ENCODE data around the gene C11orf52.

Gene C11orf52

GRCh38 chr11:111913997-111914396 is 4.7 kb upstream of the C11orf52 start:
- H3K27ac ChIP-seq (ENCODE audit: low read depth, low read length), result no peak overlapping the region
- H3K27me3 ChIP-seq (ENCODE audit: insufficient read depth, low read length), result no peaks in the 10 kb centered on the region
- H3K4me1 ChIP-seq (ENCODE audit: insufficient read depth, low read length), result peaks cover 20% of the 10 kb centered on the region
- WGBS, result 86% methylated on average over 4 of the region's 4 CpGs
- no peak overlapping the region for H3K4me3 ChIP-seq (ENCODE audit: low read length)
- H3K9me3 ChIP-seq (ENCODE audit: insufficient read depth, low read depth, low read length), result no peaks in the 10 kb centered on the region
- no peak overlapping the region for H3K9ac ChIP-seq (ENCODE audit: low read depth, low read length)
- no peaks in the 10 kb centered on the region for H3K36me3 ChIP-seq (ENCODE audit: insufficient read depth, low read length)

GRCh38 chr11:111916768-111917167 is 1.9 kb upstream of the C11orf52 start:
- Histone ChIP-seq H3K9me3 (ENCODE audit: insufficient read depth, low read depth, low read length) (no peaks in the 10 kb centered on the region), H3K36me3 (ENCODE audit: insufficient read depth, low read length) (no peaks in the 10 kb centered on the region), H3K4me3 (ENCODE audit: low read length) (no peak overlapping the region), H3K9ac (ENCODE audit: low read depth, low read length) (no peak overlapping the region), H3K27ac (ENCODE audit: low read depth, low read length) (no peak overlapping the region), H3K4me1 (ENCODE audit: insufficient read depth, low read length) (peaks cover 14% of the 10 kb centered on the region), H3K27me3 (ENCODE audit: insufficient read depth, low read length) (no peaks in the 10 kb centered on the region)
- 100% methylated on average over 1 of the region's 1 CpG for WGBS

DNA sequence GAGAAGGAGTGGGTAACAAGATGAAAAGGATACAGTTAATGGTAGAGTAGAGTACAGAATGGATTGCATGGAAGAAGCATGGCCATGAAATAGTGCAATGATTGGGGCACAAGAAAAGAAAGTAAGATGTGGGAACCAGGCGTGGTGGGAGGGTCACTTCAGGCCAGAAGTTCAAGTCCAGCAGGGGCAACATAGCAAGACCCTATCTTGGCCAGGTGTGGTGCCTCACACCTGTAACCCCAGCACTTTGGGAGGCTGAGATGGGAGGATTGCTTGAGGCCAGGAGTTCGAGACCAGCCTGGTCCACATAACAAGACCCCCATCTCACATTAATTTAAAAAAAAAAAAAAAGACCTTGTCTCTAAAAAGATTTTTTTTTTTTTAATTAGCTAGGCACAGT is 1.4 kb upstream of the C11orf52 start:
- H3K27ac ChIP-seq (ENCODE audit: low read depth, low read length), result no peak overlapping the region
- H3K36me3 ChIP-seq (ENCODE audit: insufficient read depth, low read length), result no peaks in the 10 kb centered on the region
- H3K4me3 ChIP-seq (ENCODE audit: low read length), result no peak overlapping the region
- H3K9ac ChIP-seq (ENCODE audit: low read depth, low read length), result no peak overlapping the region
- WGBS, result 90% methylated on average over 1 of the region's 2 CpGs
- peaks cover 9% of the 10 kb centered on the region for H3K4me1 ChIP-seq (ENCODE audit: insufficient read depth, low read length)
- H3K27me3 ChIP-seq (ENCODE audit: insufficient read depth, low read length), result no peaks in the 10 kb centered on the region
- no peaks in the 10 kb centered on the region for H3K9me3 ChIP-seq (ENCODE audit: insufficient read depth, low read depth, low read length)

- H3K27me3 ChIP-seq (ENCODE audit: insufficient read depth, low read length), result no peaks in the 10 kb centered on the region
- H3K4me3 ChIP-seq (ENCODE audit: low read length), result no peak overlapping the region
- no peaks in the 10 kb centered on the region for H3K9me3 ChIP-seq (ENCODE audit: insufficient read depth, low read depth, low read length)
- H3K27ac ChIP-seq (ENCODE audit: low read depth, low read length), result no peak overlapping the region
- H3K4me1 ChIP-seq (ENCODE audit: insufficient read depth, low read length), result peaks cover 10% of the 10 kb centered on the region
- no peaks in the 10 kb centered on the region for H3K36me3 ChIP-seq (ENCODE audit: insufficient read depth, low read length)
- 93% methylated on average over 3 of the region's 3 CpGs for WGBS
- H3K9ac ChIP-seq (ENCODE audit: low read depth, low read length), result no peak overlapping the region
These were observed 925 bp upstream of the C11orf52 start for GRCh38 chr11:111917788-111918187.

GRCh38 chr11:111920908-111921307 is 2.2 kb downstream of the C11orf52 start:
- WGBS, result no CpG with 5 or more reads among the region's 2 CpGs
- Histone ChIP-seq H3K9ac (ENCODE audit: low read depth, low read length) (no peak overlapping the region), H3K36me3 (ENCODE audit: insufficient read depth, low read length) (no peaks in the 10 kb centered on the region), H3K27me3 (ENCODE audit: insufficient read depth, low read length) (no peaks in the 10 kb centered on the region), H3K9me3 (ENCODE audit: insufficient read depth, low read depth, low read length) (no peaks in the 10 kb centered on the region), H3K4me1 (ENCODE audit: insufficient read depth, low read length) (peaks cover 15% of the 10 kb centered on the region), H3K4me3 (ENCODE audit: low read length) (no peak overlapping the region), H3K27ac (ENCODE audit: low read depth, low read length) (no peak overlapping the region)

GRCh38 chr11:111921541-111922230 is 3.0 kb downstream of the C11orf52 start:
- Histone ChIP-seq H3K4me3 (ENCODE audit: low read length) (no peak overlapping the region), H3K36me3 (ENCODE audit: insufficient read depth, low read length) (no peaks in the 10 kb centered on the region), H3K9ac (ENCODE audit: low read depth, low read length) (no peak overlapping the region), H3K9me3 (ENCODE audit: insufficient read depth, low read depth, low read length) (no peaks in the 10 kb centered on the region), H3K4me1 (ENCODE audit: insufficient read depth, low read length) (peaks cover 20% of the 10 kb centered on the region), H3K27me3 (ENCODE audit: insufficient read depth, low read length) (no peaks in the 10 kb centered on the region), H3K27ac (ENCODE audit: low read depth, low read length) (no peak overlapping the region)
- WGBS, result 94% methylated on average over 7 of the region's 7 CpGs

- Histone ChIP-seq H3K27me3 (ENCODE audit: insufficient read depth, low read length) (no peaks in the 10 kb centered on the region), H3K9ac (ENCODE audit: low read depth, low read length) (no peak overlapping the region), H3K4me3 (ENCODE audit: low read length) (no peak overlapping the region), H3K4me1 (ENCODE audit: insufficient read depth, low read length) (peaks cover 20% of the 10 kb centered on the region), H3K9me3 (ENCODE audit: insufficient read depth, low read depth, low read length) (no peaks in the 10 kb centered on the region), H3K27ac (ENCODE audit: low read depth, low read length) (no peak overlapping the region), H3K36me3 (ENCODE audit: insufficient read depth, low read length) (no peaks in the 10 kb centered on the region)
- WGBS, result 87% methylated on average over 2 of the region's 2 CpGs
These were observed 4.1 kb downstream of the C11orf52 start for GRCh38 chr11:111922803-111923202.

- no peak overlapping the region for H3K9ac ChIP-seq (ENCODE audit: low read depth, low read length)
- H3K9me3 ChIP-seq (ENCODE audit: insufficient read depth, low read depth, low read length), result no peaks in the 10 kb centered on the region
- no peaks in the 10 kb centered on the region for H3K27me3 ChIP-seq (ENCODE audit: insufficient read depth, low read length)
- H3K27ac ChIP-seq (ENCODE audit: low read depth, low read length), result peak overlapping the region; percentile 8; the same call in 1 of the 2 replicates
- H3K4me1 ChIP-seq (ENCODE audit: insufficient read depth, low read length), result peaks cover 15% of the 10 kb centered on the region
- 63% methylated on average over 4 of the region's 5 CpGs for WGBS
- H3K36me3 ChIP-seq (ENCODE audit: insufficient read depth, low read length), result no peaks in the 10 kb centered on the region
- no peak overlapping the region for H3K4me3 ChIP-seq (ENCODE audit: low read length)
These were observed 4.7 kb downstream of the C11orf52 start for GRCh38 chr11:111923351-111923788.

DNA sequence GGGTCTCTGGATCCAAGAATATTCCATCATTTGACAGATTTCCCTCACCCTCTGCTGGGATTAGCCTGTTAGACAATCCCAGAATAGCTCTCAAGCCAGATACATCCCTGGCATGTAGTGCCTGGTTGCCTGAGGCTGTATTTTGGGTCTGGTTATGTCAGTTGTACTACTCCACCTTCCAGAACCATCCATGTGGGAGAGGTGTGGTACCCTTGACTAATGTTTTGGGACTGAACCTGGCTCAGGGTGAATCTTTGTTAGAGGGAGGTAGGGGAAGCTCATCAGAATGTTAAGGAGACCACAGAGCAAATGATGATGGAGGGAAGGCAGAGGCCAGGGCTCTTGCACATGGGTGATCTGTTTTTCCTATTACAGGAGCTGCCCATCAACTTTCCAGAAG is 5.2 kb downstream of the C11orf52 start:
- peaks cover 12% of the 10 kb centered on the region; the same call in 1 of the 2 replicates for H3K4me1 ChIP-seq (ENCODE audit: insufficient read depth, low read length)
- H3K36me3 ChIP-seq (ENCODE audit: insufficient read depth, low read length), result no peaks in the 10 kb centered on the region
- H3K9ac ChIP-seq (ENCODE audit: low read depth, low read length), result no peak overlapping the region
- peak overlapping the region; percentile 8; the same call in 1 of the 2 replicates for H3K27ac ChIP-seq (ENCODE audit: low read depth, low read length)
- H3K27me3 ChIP-seq (ENCODE audit: insufficient read depth, low read length), result no peaks in the 10 kb centered on the region
- H3K9me3 ChIP-seq (ENCODE audit: insufficient read depth, low read depth, low read length), result no peaks in the 10 kb centered on the region
- H3K4me3 ChIP-seq (ENCODE audit: low read length), result no peak overlapping the region

- WGBS, result 94% methylated on average over 16 of the region's 16 CpGs
- no peaks in the 10 kb centered on the region for H3K27me3 ChIP-seq (ENCODE audit: insufficient read depth, low read length)
- peak overlapping the region; percentile 64; the same call in 1 of the 2 replicates for H3K4me3 ChIP-seq (ENCODE audit: low read length)
- H3K4me1 ChIP-seq (ENCODE audit: insufficient read depth, low read length), result peaks cover 12% of the 10 kb centered on the region; the same call in 1 of the 2 replicates
- H3K36me3 ChIP-seq (ENCODE audit: insufficient read depth, low read length), result no peaks in the 10 kb centered on the region
- H3K9ac ChIP-seq (ENCODE audit: low read depth, low read length), result 0 out of 2 replicates have a peak overlapping the region, but pooled peaks have one; percentile 65
- H3K9me3 ChIP-seq (ENCODE audit: insufficient read depth, low read depth, low read length), result no peaks in the 10 kb centered on the region
- H3K27ac ChIP-seq (ENCODE audit: low read depth, low read length), result 0 out of 2 replicates have a peak overlapping the region, but pooled peaks have one; percentile 77
These were observed 7.2 kb downstream of the C11orf52 start for GRCh38 chr11:111925953-111926352.

GRCh38 chr11:111926505-111927391 is 8.0 kb downstream of the C11orf52 start:
- Histone ChIP-seq H3K9me3 (ENCODE audit: insufficient read depth, low read depth, low read length) (no peaks in the 10 kb centered on the region), H3K27me3 (ENCODE audit: insufficient read depth, low read length) (no peaks in the 10 kb centered on the region), H3K4me1 (ENCODE audit: insufficient read depth, low read length) (peaks cover 12% of the 10 kb centered on the region; the same call in 1 of the 2 replicates), H3K4me3 (ENCODE audit: low read length) (peak overlapping the region; percentile 64), H3K27ac (ENCODE audit: low read depth, low read length) (peak overlapping the region; percentile 77), H3K9ac (ENCODE audit: low read depth, low read length) (peak overlapping the region; percentile 65), H3K36me3 (ENCODE audit: insufficient read depth, low read length) (no peaks in the 10 kb centered on the region)
- 3% methylated on average over 47 of the region's 47 CpGs for WGBS
